IMR-90 (cell line): ENCODE results near the gene LRRC8E. TPM values are rescaled to one million over a fixed set of nuclear protein-coding genes. Genes with fewer than 3 reads are reported as not detected.

Experiments
- ATAC-seq: fragments of 200-7000 bp; cut with Tn5 transposase; 2 replicates; pipeline ENCODE4 v1.9.1; 2020; ENCODE audit warnings: low read depth, mild to moderate bottlenecking, moderate library complexity
- BruUV-seq: library from RNA; stranded (reverse); fragments of 400-500 nt; replicated peaks from 2 replicates; lab custom pipeline; 2021; lab: Mats Ljungman, UMichigan
- CTCF ChIA-PET: fragments of 300-600 bp; formaldehyde crosslinking; extraction: SDS; loops from one replicate; lab custom pipeline; 2021; ENCODE audit warnings: antibody characterized with exemption; lab: Yijun Ruan, JAX
- POLR2A ChIA-PET: fragments of 300-600 bp; sonication (Branson Sonifier 250); formaldehyde crosslinking; loops from one replicate; lab custom pipeline; 2022; ENCODE audit warnings: antibody characterized with exemption; ENCODE audit not compliant: unreplicated experiment; lab: Charles Lee
- DNase-seq: peaks from one replicate; pipeline ENCODE4 v3.0.0; 2013
- H2AFZ ChIP-seq: replicated peaks from 2 replicates; pipeline ENCODE3; 2013; ENCODE audit warnings: low read length, mild to moderate bottlenecking; ENCODE audit not compliant: poor library complexity
- H2AK5ac ChIP-seq: 2 replicates; pipeline ENCODE4 v1.6.1; 2013; ENCODE audit warnings: low read depth, low read length, inconsistent platforms
- H2AK9ac ChIP-seq: replicated peaks from 2 replicates; pipeline ENCODE3; 2013; ENCODE audit warnings: mild to moderate bottlenecking, low read depth, low read length, moderate library complexity; ENCODE audit not compliant: poor library complexity
- H2BK120ac ChIP-seq: 2 replicates; pipeline ENCODE4 v1.6.1; 2013; ENCODE audit warnings: low read depth, low read length, inconsistent platforms
- H2BK15ac ChIP-seq: 3 replicates; pipeline ENCODE4 v1.6.1; 2013; ENCODE audit warnings: low read depth, low read length, inconsistent platforms
- H2BK20ac ChIP-seq: 2 replicates; pipeline ENCODE4 v1.6.1; 2013; ENCODE audit warnings: low read depth, mild to moderate bottlenecking, inconsistent platforms, low read length, moderate library complexity
- H2BK5ac ChIP-seq: 2 replicates; pipeline ENCODE4 v1.6.1; 2013; ENCODE audit warnings: mild to moderate bottlenecking, low read depth, low read length, inconsistent platforms; ENCODE audit not compliant: poor library complexity, severe bottlenecking
- H3K14ac ChIP-seq: replicated peaks from 2 replicates; pipeline ENCODE4 v1.6.1; 2013; ENCODE audit warnings: low read depth, low read length, inconsistent platforms
- H3K18ac ChIP-seq: 2 replicates; pipeline ENCODE4 v1.6.1; 2013; ENCODE audit warnings: low read depth, low read length, control low read depth
- H3K23ac ChIP-seq: 2 replicates; pipeline ENCODE4 v1.6.1; 2013; ENCODE audit warnings: low read depth, low read length, inconsistent platforms
- H3K27ac ChIP-seq: 2 replicates; pipeline ENCODE4 v1.5.1; 2013; ENCODE audit warnings: mild to moderate bottlenecking, control low read depth, low read length; ENCODE audit not compliant: insufficient read depth
- H3K27me3 ChIP-seq: 2 replicates; pipeline ENCODE4 v1.6.1; 2013; ENCODE audit warnings: low read length; ENCODE audit not compliant: control insufficient read depth, insufficient read depth
- H3K36me3 ChIP-seq: 2 replicates; pipeline ENCODE4 v1.6.1; 2013; ENCODE audit warnings: low read length, mixed read lengths; ENCODE audit not compliant: control insufficient read depth, insufficient read depth
- H3K4ac ChIP-seq: 2 replicates; pipeline ENCODE4 v1.6.1; 2013; ENCODE audit warnings: low read depth, low read length, inconsistent platforms
- H3K4me1 ChIP-seq: 2 replicates; pipeline ENCODE4 v1.6.1; 2013; ENCODE audit warnings: low read length, mixed read lengths; ENCODE audit not compliant: control insufficient read depth, insufficient read depth
- H3K4me2 ChIP-seq: 2 replicates; pipeline ENCODE4 v1.6.1; 2013; ENCODE audit warnings: low read depth, mild to moderate bottlenecking, control low read depth, low read length, moderate library complexity
- H3K4me3 ChIP-seq: 2 replicates; pipeline ENCODE4 v1.5.1; 2013; ENCODE audit warnings: low read depth, mild to moderate bottlenecking, control low read depth, low read length, moderate library complexity; ENCODE audit not compliant: insufficient read depth
- H3K56ac ChIP-seq: 2 replicates; pipeline ENCODE4 v1.6.1; 2013; ENCODE audit warnings: low read length, inconsistent platforms; ENCODE audit not compliant: insufficient read depth; ENCODE audit errors: extremely low read depth
- H3K79me1 ChIP-seq, 2 experiments: 2 replicates each; pipeline ENCODE4 v1.6.1; 2013; ENCODE audit warnings: low read length in 2 of 2, inconsistent platforms in 1 of 2, low read depth in 1 of 2
- H3K9ac ChIP-seq: 2 replicates; pipeline ENCODE4 v1.6.1; 2013; ENCODE audit warnings: low read depth, low read length, control low read depth
- H3K9me1 ChIP-seq: 2 replicates; pipeline ENCODE4 v1.6.1; 2013; ENCODE audit warnings: low read length, inconsistent platforms; ENCODE audit not compliant: insufficient read depth
- H3K9me3 ChIP-seq: 2 replicates; pipeline ENCODE4 v1.6.1; 2013; ENCODE audit warnings: low read length; ENCODE audit not compliant: control insufficient read depth, insufficient read depth
- H4K20me1 ChIP-seq: 2 replicates; pipeline ENCODE4 v1.6.1; 2013; ENCODE audit warnings: low read length, inconsistent platforms; ENCODE audit not compliant: insufficient read depth
- H4K5ac ChIP-seq: 2 replicates; pipeline ENCODE4 v1.6.1; 2013; ENCODE audit warnings: mild to moderate bottlenecking, low read depth, low read length, control low read depth
- H4K8ac ChIP-seq, 2 experiments: 2 replicates each; pipeline ENCODE4 v1.6.1; 2013; ENCODE audit warnings: low read depth in 2 of 2, low read length in 2 of 2, control low read depth in 1 of 2, inconsistent platforms in 1 of 2
- H4K91ac ChIP-seq: 2 replicates; pipeline ENCODE4 v1.6.1; 2013; ENCODE audit warnings: low read depth, low read length, inconsistent platforms; ENCODE audit not compliant: insufficient read depth
- BHLHE40 ChIP-seq: fragments of 150-350 bp; IDR thresholded peaks from 2 replicates; pipeline ENCODE4 v1.6.1; 2016; ENCODE audit warnings: mild to moderate bottlenecking, low read depth, low read length
- CHD1 ChIP-seq: IDR thresholded peaks from 2 replicates; pipeline ENCODE4 v1.6.1; 2012; ENCODE audit warnings: low read depth, low read length, improper control_type of control experiment
- MXI1 ChIP-seq: IDR thresholded peaks from 2 replicates; pipeline ENCODE4 v1.6.1; 2012; ENCODE audit warnings: low read depth, mild to moderate bottlenecking, low read length, moderate library complexity, borderline replicate concordance
- WGBS, 2 experiments: methylation state at CpG; one replicate each; pipeline versions ENCODE4 v1.1.5 to v1.1.7; 2013; ENCODE audit warnings: missing lambda C conversion rate in 2 of 2; ENCODE audit not compliant: insufficient read length in 1 of 2; ENCODE audit errors: extremely low coverage in 2 of 2; 5-methylcytosine and 5-hydroxymethylcytosine counted together
- dilution Hi-C: fragments of 300-500 bp; cut with HindIII; formaldehyde crosslinking; loops from one replicate; pipeline ENCODE4 v1.14.3; 2018; ENCODE audit warnings: low sequenced_read_pairs; ENCODE audit not compliant: unreplicated experiment
- in situ Hi-C: fragments of 300-500 bp; cut with MboI; formaldehyde crosslinking; loops from 3 replicates; pipeline ENCODE4 v1.14.3; 2019; ENCODE audit warnings: low sequenced_read_pairs, inconsistent platforms, mixed read lengths
- intact Hi-C: fragments of 100-400 bp; cut with micrococcal nuclease; formaldehyde crosslinking; loops from 2 replicates; pipeline ENCODE4 v1.10.0; 2022
- polyA plus RNA-seq, 3 experiments: library from polyadenylated mRNA; depleted of rRNA; stranded (reverse); fragments of >200 nt; gene quantifications; 2 replicates each; pipeline ENCODE4 v1.2.3, GENCODE V29; 2012; ENCODE audit warnings: low replicate concordance in 1 of 3
- total RNA-seq: library from RNA; depleted of rRNA; stranded (reverse); fragments of >200 nt; gene quantifications from 2 replicates; pipeline ENCODE4 v1.2.3, GENCODE V29; 2012

The LRRC8E gene
- total and polyA plus RNA-seq, 2 of the 4 experiments (the other 2 are of a cell fraction): 6.4 to 7.2 TPM

DNA sequence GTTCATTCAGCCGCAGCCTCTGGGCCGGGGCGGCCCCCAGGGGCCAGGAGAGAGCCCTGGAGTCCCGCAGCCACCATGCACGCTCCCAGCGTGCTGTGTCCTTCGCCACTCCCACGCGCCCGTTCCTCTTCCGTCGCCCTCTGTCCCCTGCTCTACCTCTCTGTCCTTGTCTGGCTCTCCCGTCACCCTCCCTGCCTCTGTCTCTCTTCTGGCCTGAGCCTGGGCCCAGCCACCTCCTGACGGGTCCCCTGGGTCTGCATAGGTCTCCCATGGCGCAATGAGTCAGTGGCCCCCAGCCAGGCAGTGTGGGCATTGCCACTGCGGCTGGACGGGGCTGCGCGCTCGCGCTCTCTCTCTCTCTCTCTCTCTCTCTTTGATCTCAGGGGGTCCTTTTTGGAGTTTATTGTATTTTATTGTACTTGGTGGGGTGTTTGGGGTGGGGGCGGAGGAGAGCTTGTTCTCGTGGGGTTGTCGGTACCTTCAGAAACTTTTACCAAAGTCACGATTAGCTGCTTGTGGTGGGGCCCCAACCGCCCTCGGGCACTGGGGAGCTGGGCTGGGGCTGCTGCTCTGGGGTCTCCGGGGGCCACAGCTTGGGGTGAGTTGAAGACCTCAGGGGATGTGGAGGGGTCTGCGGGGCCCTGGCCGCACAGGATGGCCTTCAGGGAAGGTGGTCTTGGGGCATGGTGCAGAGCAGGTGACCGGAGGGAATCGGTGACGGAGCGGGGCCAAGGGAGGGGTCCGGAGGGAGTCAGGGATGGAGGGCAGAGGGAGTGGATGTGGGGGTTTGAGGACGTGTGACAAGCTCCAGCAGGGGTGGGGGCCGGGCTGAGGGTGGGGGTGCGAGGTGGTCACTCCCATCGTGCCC is 24.6 kb downstream of the LRRC8E start:
- Histone ChIP-seq H3K79me1 (peaks cover 0 to 11% of the 10 kb centered on the region in 2 experiments; a peak in 2 of 4 replicates), H3K4me1 (peaks cover 10% of the 10 kb centered on the region; the same call in 1 of the 2 replicates), H3K4me2 (no peak overlapping the region), H3K14ac (no peak overlapping the region), H3K27me3 (peaks cover 11% of the 10 kb centered on the region), H2AFZ (no peak overlapping the region), H3K18ac (no peak overlapping the region), H3K27ac (no peak overlapping the region), H2AK5ac (no peak overlapping the region), H4K8ac (no peak overlapping the region), H4K91ac (no peak overlapping the region), H2AK9ac (no peak overlapping the region), H3K9ac (no peak overlapping the region), H3K36me3 (peaks cover 28% of the 10 kb centered on the region), H2BK15ac (no peak overlapping the region), H2BK5ac (no peak overlapping the region), H4K5ac (no peak overlapping the region), H2BK20ac (no peak overlapping the region), H3K4ac (no peak overlapping the region), H3K56ac (no peak overlapping the region), H3K23ac (no peak overlapping the region), H3K9me3 (no peaks in the 10 kb centered on the region), H2BK120ac (no peak overlapping the region), H3K4me3 (no peak overlapping the region), H3K9me1 (no peaks in the 10 kb centered on the region), H4K20me1 (peaks cover 16% of the 10 kb centered on the region)
- intact Hi-C loops (no loop called here), dilution Hi-C loops (no loop called here), in situ Hi-C loops (no loop called here)
- ChIA-PET POLR2A (no interaction called here), CTCF (no interaction called here)
- ATAC-seq (no peak), DNase-seq (no peak)
- no TSS peak for BruUV-seq
- WGBS, 2 experiments: 97% methylated on average over 17 of the region's 39 CpGs; no CpG with 5 or more reads in 1 of the 2 experiments
- no peak for TF ChIP-seq CHD1
- no peak for TF ChIP-seq BHLHE40
- no peak for TF ChIP-seq MXI1
